ENCODE results near the gene MCU. TPM values are rescaled to one million over a fixed set of nuclear protein-coding genes. Genes with fewer than 3 reads are reported as not detected.

The MCU gene
- total RNA-seq, 1 experiment from 2014 or later, result 70.2 TPM

- no peak overlapping the region for H3K4me3 Mint-ChIP-seq (ENCODE audit: low read depth, unreplicated experiment)
- no peaks in the 10 kb centered on the region for H3K27me3 Mint-ChIP-seq (ENCODE audit: unreplicated experiment)
Measured at GRCh38 chr10:72925951-72926465, 234.1 kb downstream of the MCU start.

GRCh38 chr10:72927485-72927884, 235.5 kb downstream of the MCU start:
- no peak overlapping the region for H3K4me3 Mint-ChIP-seq (ENCODE audit: low read depth, unreplicated experiment)
- DNase-seq, result no peak
- TF ChIP-seq CTCF (IDR thresholded peaks at IDR 0.05; ENCODE audit: unreplicated experiment), result no peak
- intact Hi-C loops (cut with micrococcal nuclease; ENCODE audit: unreplicated experiment), result no loop called here
- no peaks in the 10 kb centered on the region for H3K27me3 Mint-ChIP-seq (ENCODE audit: unreplicated experiment)
- H3K9me3 Mint-ChIP-seq (ENCODE audit: low read depth, unreplicated experiment), result no peaks in the 10 kb centered on the region
- no peak overlapping the region for H3K27ac Mint-ChIP-seq (ENCODE audit: unreplicated experiment)
- H3K4me1 Mint-ChIP-seq (ENCODE audit: low read depth, unreplicated experiment), result no peaks in the 10 kb centered on the region
- CTCF ChIA-PET, result interaction anchor here (1.4 kb wide), 1 partner anchor 12 kb away, joined by 3 read pairs; no protein-coding TSS in a partner anchor
- H3K36me3 Mint-ChIP-seq (ENCODE audit: insufficient read depth, unreplicated experiment), result no peaks in the 10 kb centered on the region
- no TSS peak for BruUV-seq (replicated peaks)

More at GRCh38 chr10:72925951-72926465, 234.1 kb downstream of the MCU start:
- intact Hi-C loops (cut with micrococcal nuclease; ENCODE audit: unreplicated experiment), result no loop called here
- no peak for DNase-seq
- CTCF ChIA-PET, result interaction anchor here (0.5 kb wide), 1 partner anchor 269 kb away, joined by 3 read pairs; no protein-coding TSS in a partner anchor
- Mint-ChIP-seq H3K9me3 (ENCODE audit: low read depth, unreplicated experiment) (peaks cover 3% of the 10 kb centered on the region), H3K27ac (ENCODE audit: unreplicated experiment) (no peak overlapping the region), H3K36me3 (ENCODE audit: insufficient read depth, unreplicated experiment) (no peaks in the 10 kb centered on the region), H3K4me1 (ENCODE audit: low read depth, unreplicated experiment) (no peaks in the 10 kb centered on the region)
- BruUV-seq (replicated peaks), result no TSS peak
- no peak for TF ChIP-seq CTCF (IDR thresholded peaks at IDR 0.05; ENCODE audit: unreplicated experiment)

- Mint-ChIP-seq H3K27ac (ENCODE audit: unreplicated experiment) (no peak overlapping the region), H3K4me3 (ENCODE audit: low read depth, unreplicated experiment) (no peak overlapping the region), H3K36me3 (ENCODE audit: insufficient read depth, unreplicated experiment) (no peaks in the 10 kb centered on the region), H3K27me3 (ENCODE audit: unreplicated experiment) (no peaks in the 10 kb centered on the region), H3K9me3 (ENCODE audit: low read depth, unreplicated experiment) (no peaks in the 10 kb centered on the region), H3K4me1 (ENCODE audit: low read depth, unreplicated experiment) (no peaks in the 10 kb centered on the region)
- intact Hi-C loops (cut with micrococcal nuclease; ENCODE audit: unreplicated experiment), result no loop called here
- no peak for TF ChIP-seq CTCF (IDR thresholded peaks at IDR 0.05; ENCODE audit: unreplicated experiment)
- BruUV-seq (replicated peaks), result no TSS peak
- DNase-seq, result no peak
- CTCF ChIA-PET, result no interaction called here
Measured at GRCh38 chr10:72928798-72929197, 236.9 kb downstream of the MCU start.

GRCh38 chr10:72930276-72930675, 238.3 kb downstream of the MCU start:
- no peak for DNase-seq
- no peak overlapping the region for H3K27ac Mint-ChIP-seq (ENCODE audit: unreplicated experiment)
- H3K36me3 Mint-ChIP-seq (ENCODE audit: insufficient read depth, unreplicated experiment), result no peaks in the 10 kb centered on the region
- H3K4me1 Mint-ChIP-seq (ENCODE audit: low read depth, unreplicated experiment), result no peaks in the 10 kb centered on the region
- CTCF ChIA-PET, result no interaction called here
- intact Hi-C loops (cut with micrococcal nuclease; ENCODE audit: unreplicated experiment), result no loop called here
- no peak overlapping the region for H3K4me3 Mint-ChIP-seq (ENCODE audit: low read depth, unreplicated experiment)
- H3K27me3 Mint-ChIP-seq (ENCODE audit: unreplicated experiment), result no peaks in the 10 kb centered on the region
- no peak for TF ChIP-seq CTCF (IDR thresholded peaks at IDR 0.05; ENCODE audit: unreplicated experiment)
- no TSS peak for BruUV-seq (replicated peaks)
- no peaks in the 10 kb centered on the region for H3K9me3 Mint-ChIP-seq (ENCODE audit: low read depth, unreplicated experiment)

Measured in Calu3 (cell line).